GM19397 (cell line): ENCODE results near the gene PKHD1.
"Not testable (repeated sequence)": the region's sequence is repeated elsewhere in the genome, so short reads cannot be mapped to it uniquely, and the experiment has no call there.

Source experiments
- ATAC-seq: cut with Tn5 transposase; IDR thresholded peaks from one replicate; pipeline ENCODE4 v1.9.1; 2021; ENCODE audit warnings: mild to moderate bottlenecking, moderate library complexity; ENCODE audit not compliant: unreplicated experiment

Gene PKHD1

GRCh38 chr6:51930602-51931001 lies 156.8 kb downstream of the PKHD1 start:
- no peak for ATAC-seq

GRCh38 chr6:51929934-51930574 lies 157.4 kb downstream of the PKHD1 start:
- ATAC-seq, result no peak

GRCh38 chr6:51928320-51928719 lies 159.1 kb downstream of the PKHD1 start:
- peak; percentile 58 for ATAC-seq

- ATAC-seq, result no peak
Observed at GRCh38 chr6:51927450-51927849, 160.0 kb downstream of the PKHD1 start.

- ATAC-seq, result no peak
Observed at GRCh38 chr6:51926125-51926524, 161.3 kb downstream of the PKHD1 start.

- not testable (repeated sequence) for ATAC-seq
Observed at GRCh38 chr6:51922479-51922878, 164.9 kb downstream of the PKHD1 start.

GRCh38 chr6:51918347-51918746 lies 169.1 kb downstream of the PKHD1 start:
- not testable (repeated sequence) for ATAC-seq

- ATAC-seq, result no peak
Observed at GRCh38 chr6:51915098-51915497, 172.3 kb downstream of the PKHD1 start.

- no peak for ATAC-seq
Observed at GRCh38 chr6:51913265-51913664, 174.1 kb downstream of the PKHD1 start.

- ATAC-seq, result no peak
Observed at GRCh38 chr6:51910851-51911250, 176.6 kb downstream of the PKHD1 start.

GRCh38 chr6:51908243-51908642 lies 179.2 kb downstream of the PKHD1 start:
- no peak for ATAC-seq

- no peak for ATAC-seq
Observed at GRCh38 chr6:51901766-51902764, 185.3 kb downstream of the PKHD1 start.

- no peak for ATAC-seq
Observed at GRCh38 chr6:51893366-51893765, 194.0 kb downstream of the PKHD1 start.

- ATAC-seq, result no peak
Observed at GRCh38 chr6:51892750-51893149, 194.7 kb downstream of the PKHD1 start.

GRCh38 chr6:51892339-51892738 lies 195.1 kb downstream of the PKHD1 start:
- no peak for ATAC-seq

GRCh38 chr6:51891784-51892183 lies 195.6 kb downstream of the PKHD1 start:
- ATAC-seq, result no peak

GRCh38 chr6:51887859-51888258 lies 199.6 kb downstream of the PKHD1 start:
- ATAC-seq, result no peak

GRCh38 chr6:51885957-51886356 lies 201.5 kb downstream of the PKHD1 start:
- ATAC-seq, result no peak

GRCh38 chr6:51868591-51869355 lies 218.6 kb downstream of the PKHD1 start:
- no peak for ATAC-seq

- ATAC-seq, result no peak
Observed at GRCh38 chr6:51866867-51867266, 220.5 kb downstream of the PKHD1 start.

- no peak for ATAC-seq
Observed at GRCh38 chr6:51865996-51866395, 221.4 kb downstream of the PKHD1 start.
